GM18870 (cell line): ENCODE data around the gene CD52.

Source experiments
- ATAC-seq: cut with Tn5 transposase; IDR thresholded peaks from one replicate; pipeline ENCODE4 v1.9.1; 2021; ENCODE audit warnings: moderate library complexity; ENCODE audit not compliant: unreplicated experiment

Gene CD52

DNA sequence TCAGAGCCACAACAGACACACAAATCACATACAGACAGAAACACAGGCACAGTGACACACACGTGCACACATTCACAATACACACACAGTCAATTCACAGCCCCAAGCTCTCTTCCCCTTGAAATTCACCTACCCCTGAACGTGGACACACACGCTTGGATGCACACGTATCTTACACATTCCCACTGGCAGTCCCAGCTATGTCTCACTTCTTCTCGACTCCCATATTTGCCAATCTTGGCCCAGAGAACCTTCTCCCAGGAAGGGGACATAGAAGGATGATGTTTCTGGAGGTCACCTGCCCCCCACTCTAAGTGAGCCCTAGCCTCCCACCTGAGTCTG lies 34.6 kb downstream of the CD52 start:
- ATAC-seq, result no peak

DNA sequence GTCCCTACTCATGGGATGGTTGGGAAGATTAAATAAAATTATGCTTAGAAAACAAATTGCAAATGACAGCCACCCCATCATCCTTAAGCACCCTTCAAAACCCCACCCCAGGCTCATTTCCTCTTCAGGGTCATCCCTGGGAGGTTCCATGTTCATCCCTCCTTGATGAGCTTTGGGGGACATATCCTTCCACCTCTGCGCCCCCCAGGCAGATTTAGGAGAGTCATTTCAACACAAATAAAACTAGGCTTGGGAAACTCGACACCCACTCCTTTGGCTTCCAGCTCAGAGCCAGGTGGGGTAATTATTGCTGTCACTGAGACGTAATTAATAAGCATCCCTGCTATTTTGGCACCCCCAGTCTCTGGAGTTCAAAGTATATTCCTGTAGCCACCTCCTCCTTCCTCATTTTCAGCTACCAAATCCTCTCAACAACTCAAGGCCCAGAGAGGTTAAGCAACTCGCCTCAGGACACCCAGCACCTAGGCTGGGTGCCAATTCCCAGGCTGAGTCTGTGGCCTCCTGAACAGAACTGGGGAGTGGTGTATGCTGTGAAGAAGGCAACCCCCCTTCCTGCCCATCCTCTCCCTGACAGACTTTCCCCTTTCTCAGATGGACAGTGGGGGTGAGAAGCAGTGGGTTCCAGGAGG lies 35.6 kb downstream of the CD52 start:
- no peak for ATAC-seq

DNA sequence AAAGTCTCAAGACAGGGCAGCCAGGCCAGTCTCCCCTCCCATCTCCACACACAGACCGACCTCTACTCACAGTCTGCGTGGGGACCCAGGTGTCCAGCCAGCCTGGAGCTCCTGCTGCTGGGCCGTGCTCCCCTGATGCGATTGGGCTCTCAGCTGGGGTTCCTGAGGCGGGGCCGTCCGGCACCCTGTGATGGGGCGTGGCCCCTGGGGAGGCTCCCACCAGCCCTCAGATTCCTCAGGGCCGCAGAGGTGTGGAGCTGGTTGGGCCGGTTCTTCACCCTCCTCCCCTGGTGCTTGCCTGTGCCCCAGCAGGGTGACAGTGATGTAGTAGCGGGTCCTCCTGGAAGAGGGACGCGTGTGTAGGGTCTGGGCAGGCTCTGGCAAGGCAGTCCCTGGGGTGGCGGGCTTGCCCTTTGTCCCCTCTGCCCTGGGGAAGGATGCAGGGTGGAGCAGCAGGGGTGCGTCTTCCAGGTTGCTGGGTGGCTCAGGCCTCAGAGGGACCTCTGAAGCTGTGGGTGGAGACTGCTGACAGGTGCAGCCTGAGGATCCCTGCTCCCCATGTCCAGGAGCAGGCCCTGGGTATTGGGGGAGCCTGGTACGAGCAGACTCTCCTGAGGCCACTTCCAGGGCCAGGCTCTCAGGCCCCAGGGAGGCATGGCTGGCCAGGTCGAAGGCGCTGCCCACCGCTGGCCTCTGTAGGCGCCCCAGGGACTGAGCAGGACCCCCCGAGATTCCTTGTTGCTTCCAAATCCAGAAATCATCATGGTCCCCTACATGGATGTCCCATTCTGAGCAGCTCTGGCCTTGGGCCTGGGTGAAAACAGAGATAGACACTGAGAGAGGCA lies 36.4 kb downstream of the CD52 start, which contains the start of gene CRYBG2:
TSS of gene CRYBG2 (minus strand) at position 155 of the 845 bp plus-strand sequence. CDS start 7,473 bp downstream, outside the sequence.
- ATAC-seq, result no peak

DNA sequence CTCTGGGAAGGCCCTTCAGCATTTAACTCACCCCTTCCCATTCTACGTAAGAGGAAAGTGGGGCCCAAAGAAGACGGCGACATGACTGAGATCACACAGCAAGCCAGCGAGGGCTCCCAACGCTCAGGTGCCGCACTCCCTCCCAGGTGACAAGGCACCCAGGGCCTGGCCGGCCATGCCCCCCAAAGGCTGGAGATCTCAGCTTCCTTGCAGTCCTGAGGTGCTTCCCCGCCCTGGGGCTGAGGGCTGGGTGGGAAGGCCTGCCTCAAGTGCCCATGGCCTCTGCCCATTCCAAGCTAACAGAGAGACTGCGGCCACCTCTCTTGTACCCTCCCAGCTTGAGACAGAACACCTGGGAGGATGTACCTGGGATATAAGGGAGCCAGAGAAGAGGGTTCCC lies 37.2 kb downstream of the CD52 start:
- no peak for ATAC-seq

DNA sequence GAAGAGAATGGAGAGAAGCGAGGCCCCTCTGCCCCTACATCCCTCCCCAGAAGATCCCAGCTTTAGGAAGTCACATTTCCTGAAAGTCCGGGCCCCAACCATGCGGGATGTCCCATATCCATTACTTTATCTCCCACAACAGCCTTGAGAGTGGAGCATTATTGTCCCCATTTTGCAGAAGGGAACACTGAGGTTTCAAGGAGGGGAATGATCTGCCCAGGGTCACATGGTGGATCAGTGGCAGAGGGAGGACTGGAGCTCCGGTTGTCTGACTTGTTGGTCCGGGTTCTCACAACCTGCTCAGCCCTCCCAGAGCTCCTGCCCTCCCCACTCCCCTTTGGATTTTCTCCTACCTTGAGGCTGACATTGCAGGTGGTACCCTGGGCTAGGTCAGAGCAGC lies 38.3 kb downstream of the CD52 start:
- no peak for ATAC-seq

DNA sequence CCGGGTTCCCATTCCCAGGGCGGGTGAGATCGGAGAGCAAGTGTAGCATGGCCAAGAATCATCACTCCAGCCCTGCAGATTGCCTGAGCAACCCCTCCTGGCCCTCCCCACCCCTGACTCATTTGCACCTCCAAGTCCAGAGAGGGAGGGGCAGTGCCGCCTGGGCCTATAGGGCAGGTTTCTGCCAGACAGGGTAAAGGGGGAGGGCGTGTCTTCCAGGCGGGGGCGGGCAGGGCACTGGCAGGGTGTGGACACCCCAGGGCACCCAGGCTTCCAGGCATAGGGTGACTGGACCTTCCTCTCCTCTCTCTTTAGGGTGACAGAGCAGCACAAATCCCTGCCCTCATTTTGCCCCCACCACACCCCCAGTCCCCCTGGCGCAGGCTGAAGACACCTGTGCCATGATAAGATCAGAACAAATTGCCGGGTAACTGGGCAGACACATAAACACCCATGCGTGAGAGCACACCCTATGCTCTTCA lies 39.4 kb downstream of the CD52 start:
- no peak for ATAC-seq

DNA sequence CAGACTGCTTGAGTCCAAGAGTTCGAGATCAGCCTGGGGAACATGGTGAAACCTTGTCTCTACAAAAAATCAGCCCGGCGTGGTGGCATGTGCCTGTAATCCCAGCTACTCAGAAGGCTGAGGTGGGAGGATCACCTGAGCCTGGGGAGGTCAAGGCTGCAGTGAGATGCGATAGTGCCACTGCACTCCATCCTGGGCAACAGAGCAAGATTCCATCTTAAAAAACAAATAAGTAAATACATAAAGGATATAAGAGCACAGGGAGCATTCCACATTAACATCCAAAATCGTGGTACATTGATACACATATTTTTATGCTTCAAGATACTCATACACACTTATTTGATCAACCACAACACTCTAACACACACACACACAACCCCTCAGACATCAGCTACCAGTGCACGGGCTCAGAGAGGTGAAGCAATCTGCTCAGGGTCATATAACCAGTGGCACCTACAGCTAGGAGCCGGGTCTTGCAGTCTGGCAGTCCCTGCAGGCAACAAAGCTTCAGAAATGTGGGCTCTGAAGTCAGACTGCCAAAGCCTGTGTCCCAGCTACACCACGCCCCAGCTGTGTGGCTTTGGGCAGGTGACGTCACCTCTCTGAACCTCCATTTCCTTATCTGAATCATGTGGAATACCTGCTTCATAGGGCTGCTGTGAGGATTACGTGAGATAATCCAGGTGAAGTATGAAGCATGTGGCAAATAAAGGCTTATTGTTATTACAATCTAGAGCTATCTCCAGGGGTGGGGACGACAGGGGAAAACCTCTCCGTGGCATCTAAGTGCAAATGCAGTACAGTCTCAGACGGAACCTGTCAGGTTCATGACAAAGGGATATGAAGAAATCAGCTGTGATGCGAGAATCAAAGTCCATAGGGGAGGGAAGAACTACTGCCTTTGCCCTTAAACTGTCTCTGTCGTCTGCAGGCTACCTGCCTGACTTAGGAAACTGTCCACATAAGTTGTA lies 40.9 kb downstream of the CD52 start:
- no peak for ATAC-seq

DNA sequence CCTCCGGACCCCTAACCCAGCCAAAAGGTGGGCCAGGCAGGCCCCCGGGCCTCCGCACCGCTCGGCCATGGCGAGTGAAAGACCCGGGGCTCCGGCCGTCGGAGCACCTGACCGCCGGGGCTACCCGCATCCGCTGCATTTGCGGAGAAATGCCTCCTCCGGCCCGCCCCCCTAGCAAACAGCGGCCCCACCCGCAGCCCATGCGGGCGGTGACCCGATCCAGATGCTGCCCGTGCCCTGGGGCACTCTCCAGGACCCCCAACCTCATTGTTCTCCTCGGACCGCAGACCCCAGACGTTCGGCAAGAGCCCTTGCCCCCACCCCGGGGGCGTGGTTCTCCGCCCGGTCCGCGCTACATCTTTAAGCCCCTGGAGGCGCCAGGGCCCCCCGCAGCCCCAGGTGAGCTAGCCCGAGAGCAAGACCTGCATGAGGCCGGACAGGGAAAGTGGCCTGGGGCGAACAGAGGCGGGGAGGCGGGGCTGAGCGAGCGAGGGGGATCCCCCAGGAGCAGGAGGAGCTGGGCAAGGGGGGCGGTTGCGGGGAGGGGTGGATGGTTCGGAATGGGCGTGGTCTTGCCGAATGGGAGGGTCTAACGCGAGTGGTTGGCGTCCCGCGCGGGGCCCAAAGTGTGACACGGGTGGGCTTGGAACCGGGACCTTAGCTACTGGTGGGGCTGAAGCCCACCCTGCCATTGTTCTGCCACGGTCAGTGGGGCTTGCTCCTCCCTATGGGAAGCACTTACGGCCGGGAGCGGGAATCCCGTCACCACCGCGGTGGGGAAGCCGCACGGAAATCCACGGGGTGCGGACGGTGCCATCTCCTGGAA lies 42.4 kb downstream of the CD52 start:
- ATAC-seq, result no peak

DNA sequence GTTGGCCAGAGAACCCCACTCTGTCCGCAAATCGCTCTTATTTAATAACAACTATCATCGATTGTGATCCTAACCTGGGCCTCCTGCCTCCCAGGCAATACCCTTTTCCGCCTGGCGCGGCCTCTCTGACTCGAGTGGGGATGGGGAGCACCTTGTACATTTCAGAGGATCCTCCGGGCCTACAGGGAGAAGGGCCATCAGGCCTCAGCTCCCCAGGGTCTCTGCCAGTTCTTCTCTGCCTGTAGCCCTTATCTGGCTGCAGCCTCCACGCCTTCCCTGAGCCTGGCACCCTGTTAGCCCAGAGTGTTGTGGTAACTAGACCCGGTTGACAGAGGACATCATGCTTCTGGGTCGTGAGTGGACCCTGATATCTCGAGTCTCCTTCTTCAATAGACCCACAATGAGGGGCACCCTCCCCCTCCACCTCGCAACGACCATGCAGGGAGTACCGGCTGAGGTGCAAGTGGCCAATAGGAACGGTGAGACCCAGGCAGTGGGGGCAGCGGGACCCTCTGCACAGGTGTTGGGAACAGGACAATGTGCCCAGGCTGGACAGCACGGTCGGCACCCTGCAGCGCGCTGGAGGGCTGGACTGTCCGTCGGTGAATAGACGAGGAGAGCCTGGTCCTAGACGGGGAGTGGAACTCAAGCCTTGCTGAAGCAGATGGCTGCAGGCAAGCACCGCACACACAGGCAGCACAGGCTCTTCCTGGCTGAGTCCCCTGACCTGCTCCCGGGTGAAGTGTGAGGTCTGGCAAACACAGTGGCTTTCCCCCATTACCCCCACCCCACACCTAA lies 43.2 kb downstream of the CD52 start:
- no peak for ATAC-seq

DNA sequence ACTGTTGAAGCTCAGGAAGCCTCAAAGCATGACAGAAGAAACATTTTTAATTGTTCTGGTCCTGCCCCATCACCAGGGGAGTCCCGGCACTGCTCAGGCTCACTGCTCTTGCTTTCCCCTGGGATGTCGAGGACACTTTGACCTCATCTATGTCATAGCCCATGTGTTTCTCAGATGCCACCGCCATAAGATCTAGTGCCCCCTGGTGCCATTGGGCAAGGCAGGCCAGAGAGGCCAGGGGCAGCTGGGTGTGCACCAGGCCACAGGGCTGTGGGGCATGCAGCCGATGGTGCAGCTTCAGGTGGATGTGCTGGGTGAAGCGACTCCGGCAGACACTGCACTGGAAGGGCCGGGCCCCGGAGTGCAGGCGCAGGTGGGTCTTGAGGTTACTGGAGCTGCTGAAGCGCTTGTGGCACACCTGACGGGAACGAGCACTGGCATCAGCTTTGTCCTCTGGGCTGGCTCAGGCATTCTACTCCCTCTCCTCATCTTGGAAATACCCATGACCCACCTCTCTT lies 43.9 kb downstream of the CD52 start:
- no peak for ATAC-seq

DNA sequence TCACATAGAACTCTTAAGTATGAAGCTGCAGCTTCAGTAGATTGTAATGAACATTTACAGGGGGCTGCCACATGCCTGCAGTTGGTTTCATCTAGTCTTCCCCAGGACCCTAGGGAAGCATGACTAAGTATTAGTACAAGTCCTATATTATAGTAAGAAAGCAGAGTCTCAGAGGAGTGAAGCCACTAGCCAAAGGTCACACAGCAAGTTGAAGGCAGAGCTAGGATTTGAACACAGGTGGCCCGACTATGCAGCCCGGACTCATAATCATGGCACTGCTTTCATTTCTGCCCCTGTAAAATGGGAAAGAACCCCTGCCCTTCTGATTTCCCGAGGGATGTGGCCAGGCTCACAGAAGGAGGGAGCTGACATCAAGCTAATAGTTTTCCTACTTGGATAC lies 44.6 kb downstream of the CD52 start:
- no peak for ATAC-seq

DNA sequence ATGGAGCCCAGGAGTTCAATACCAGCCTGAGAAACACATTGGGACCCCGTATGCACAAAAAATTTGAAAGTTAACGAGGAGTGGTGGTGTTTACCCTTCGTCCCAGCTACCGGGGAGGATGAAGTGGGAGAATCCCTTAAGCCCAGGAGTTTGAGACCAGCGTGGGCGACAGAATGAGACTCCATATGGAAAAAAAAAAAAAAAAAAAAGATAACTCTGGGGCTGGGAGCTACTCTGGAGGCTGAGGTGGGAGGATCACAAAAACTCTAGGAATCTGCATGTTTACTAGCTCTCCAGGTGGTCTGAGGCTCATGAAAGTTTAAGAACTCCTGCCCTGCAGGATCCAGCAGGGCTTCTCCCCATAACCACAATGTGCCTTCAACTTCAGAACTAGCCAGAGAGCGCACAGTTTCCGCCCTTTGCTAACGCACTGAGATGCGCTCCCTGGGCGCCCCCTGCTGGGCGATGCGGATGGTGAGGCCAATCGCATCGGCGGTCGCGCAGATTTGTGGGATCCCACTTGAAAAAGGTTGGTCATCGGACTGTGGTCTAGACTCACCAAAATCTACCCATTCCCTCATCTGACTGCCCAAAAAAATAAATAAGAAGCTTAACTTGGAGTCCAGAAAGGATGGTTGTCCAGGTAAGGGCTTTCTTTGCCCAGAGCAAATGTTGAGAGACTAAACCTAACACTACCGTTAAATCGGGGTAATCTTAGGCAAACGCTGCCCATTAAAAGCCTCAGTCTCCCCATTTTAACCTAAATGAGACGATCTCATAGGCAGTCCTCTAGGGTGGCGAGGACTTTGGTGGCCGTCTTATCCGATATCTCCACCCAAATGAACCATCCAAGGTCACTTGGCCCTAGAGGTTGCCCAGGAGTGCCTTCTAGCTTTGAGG lies 46.0 kb downstream of the CD52 start:
- ATAC-seq, result no peak

DNA sequence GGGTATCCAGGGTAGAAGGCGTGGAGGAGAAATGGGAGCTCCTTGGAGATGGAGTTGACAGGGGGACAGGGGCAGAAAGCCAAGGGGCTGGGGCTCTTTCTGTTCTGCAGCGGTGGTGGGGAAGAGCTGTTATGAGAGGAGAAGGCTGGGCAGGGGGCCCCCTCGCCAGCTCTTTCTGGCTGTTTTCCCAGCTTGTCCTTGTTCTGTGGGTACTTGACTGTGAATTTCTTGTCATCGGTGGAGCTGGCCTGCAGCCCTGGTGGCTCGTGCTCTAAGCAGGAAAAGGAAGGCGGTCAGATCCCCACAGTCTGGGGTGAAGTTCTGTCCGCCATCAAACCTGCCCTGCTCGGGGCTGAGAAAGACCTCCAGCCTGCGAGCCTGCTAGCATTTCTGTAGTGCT lies 47.2 kb downstream of the CD52 start:
- no peak for ATAC-seq

DNA sequence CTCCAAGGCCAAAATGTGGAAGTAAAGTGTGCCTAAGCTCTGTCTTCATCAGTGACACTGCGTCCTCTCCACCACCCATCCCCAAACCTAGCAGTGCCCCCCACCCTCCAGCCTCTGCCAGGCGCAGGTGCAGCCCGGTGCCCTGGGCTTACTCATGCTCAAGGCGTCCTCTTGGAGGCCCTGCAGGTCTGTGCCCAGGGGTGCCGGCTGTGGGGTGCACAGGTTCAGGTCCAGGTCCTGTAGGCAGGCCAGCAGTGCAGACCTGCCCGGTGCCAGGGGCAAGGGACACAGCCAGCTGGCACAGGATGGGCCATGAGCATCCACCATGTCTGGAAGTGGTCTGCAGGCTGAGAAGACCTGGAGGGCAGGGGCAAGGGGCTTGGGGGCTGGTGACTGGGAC lies 49.7 kb downstream of the CD52 start:
- ATAC-seq, result no peak

DNA sequence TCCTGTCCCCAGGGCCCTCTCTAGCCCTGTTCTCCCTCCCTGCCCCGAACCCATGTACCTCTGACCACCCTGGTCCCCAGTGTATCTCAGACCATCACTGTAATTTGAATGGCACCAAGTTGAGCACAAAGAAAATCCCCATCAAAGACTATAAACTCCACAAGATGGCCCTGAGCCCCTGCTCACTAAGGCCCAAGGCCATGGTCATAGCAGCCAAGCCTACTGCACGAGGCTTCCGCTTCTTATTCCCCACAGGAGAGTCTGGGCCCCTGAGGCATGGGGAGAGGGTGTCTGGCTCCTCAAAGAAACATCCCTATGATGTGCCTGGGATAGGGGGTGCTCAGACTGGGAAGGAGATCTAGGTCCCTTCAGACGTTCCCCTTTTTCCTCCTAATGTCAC lies 50.2 kb downstream of the CD52 start:
- no peak for ATAC-seq

DNA sequence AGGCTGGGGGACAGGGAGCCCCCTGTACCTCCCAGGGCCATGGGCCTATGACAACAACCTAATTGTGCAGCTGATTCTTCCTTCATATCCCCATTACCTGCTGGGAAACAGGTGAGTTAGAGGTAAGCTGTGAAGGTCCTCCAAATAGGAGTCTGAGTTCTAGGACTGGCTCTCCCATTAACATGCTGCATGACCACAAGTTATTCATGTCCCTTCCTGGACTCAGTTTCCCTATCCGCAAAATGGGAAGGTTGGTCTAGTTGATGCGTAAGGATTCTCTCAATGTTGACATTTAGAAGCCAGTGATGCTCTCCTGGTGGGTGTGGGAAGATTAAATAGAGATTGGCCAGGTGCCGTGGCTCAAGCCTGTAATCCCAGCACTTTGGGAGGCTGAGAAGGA lies 50.7 kb downstream of the CD52 start:
- ATAC-seq, result no peak
